Epithelial cell of esophagus (primary cell): ENCODE measurements around the gene ABHD16B.

Experiments
- DNase-seq: peaks from one replicate; pipeline ENCODE4 v3.0.0; 2010; ENCODE audit warnings: low read depth
- H3K4me3 ChIP-seq: 2 replicates; pipeline ENCODE4 v1.5.1; 2011; ENCODE audit warnings: mild to moderate bottlenecking, low read length, control low read depth
- TF ChIP-seq, protein P1 (sequence below): IDR thresholded peaks from 2 replicates; pipeline ENCODE4 v1.5.1; 2011; ENCODE audit warnings: low read depth, mild to moderate bottlenecking, low read length, control low read depth, inconsistent platforms; ENCODE audit not compliant: insufficient read depth; ENCODE audit errors: missing control alignments

ABHD16B gene

DNA sequence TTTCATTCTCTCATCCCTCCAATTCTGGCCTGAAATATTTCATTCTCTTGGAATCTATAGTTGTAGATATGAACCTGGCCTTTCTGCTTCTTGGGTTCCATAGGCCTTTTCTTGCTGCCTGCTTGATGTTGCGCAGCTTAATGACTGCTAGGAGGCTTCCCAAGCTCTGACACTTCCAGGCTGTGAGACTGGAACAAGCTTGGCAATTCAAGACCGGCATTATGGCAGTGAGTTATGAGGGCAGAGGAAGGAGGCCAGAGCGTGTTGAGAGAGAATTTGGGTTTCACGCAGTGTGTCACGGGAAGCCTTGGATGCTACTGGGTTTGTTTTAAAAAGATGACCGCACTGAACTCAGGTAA is 32.7 kb downstream of the ABHD16B start:
- peak overlapping the region; percentile 54 for H3K4me3 ChIP-seq
- no peak for DNase-seq
- TF ChIP-seq, protein P1, sequence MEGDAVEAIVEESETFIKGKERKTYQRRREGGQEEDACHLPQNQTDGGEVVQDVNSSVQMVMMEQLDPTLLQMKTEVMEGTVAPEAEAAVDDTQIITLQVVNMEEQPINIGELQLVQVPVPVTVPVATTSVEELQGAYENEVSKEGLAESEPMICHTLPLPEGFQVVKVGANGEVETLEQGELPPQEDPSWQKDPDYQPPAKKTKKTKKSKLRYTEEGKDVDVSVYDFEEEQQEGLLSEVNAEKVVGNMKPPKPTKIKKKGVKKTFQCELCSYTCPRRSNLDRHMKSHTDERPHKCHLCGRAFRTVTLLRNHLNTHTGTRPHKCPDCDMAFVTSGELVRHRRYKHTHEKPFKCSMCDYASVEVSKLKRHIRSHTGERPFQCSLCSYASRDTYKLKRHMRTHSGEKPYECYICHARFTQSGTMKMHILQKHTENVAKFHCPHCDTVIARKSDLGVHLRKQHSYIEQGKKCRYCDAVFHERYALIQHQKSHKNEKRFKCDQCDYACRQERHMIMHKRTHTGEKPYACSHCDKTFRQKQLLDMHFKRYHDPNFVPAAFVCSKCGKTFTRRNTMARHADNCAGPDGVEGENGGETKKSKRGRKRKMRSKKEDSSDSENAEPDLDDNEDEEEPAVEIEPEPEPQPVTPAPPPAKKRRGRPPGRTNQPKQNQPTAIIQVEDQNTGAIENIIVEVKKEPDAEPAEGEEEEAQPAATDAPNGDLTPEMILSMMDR: no peak

- TF ChIP-seq, protein P1: no peak
- peak within 1 kb of the TSS; percentile 54 for H3K4me3 ChIP-seq
- peak; percentile 91 for DNase-seq
These were observed 33.3 kb downstream of the ABHD16B start, which contains the start of gene DNAJC5 for GRCh38 chr20:63894358-63895201. DNAJC5 (plus strand) TSS chr20:63895126; CDS start chr20:63928346, 33,220 bp downstream.

- H3K4me3 ChIP-seq: peak overlapping the region; percentile 54
- DNase-seq: no peak
- TF ChIP-seq, protein P1: no peak
These were observed 34.1 kb downstream of the ABHD16B start for GRCh38 chr20:63895202-63895951.

DNA sequence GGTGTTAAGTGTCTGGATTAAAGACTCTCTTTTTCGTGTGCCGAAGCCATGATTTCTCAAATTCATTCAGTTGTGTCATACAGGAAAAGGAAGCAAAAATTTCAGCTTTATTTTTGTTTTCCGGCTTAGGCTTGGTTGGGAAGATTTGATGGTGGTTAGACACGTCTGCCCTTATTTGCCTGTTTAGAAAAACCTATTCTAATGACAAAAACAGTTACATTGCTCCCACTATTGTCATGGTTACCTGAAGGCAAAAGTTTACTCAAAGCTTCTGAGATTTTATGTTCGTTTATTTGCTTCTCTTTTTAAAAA is 34.6 kb downstream of the ABHD16B start:
- TF ChIP-seq, protein P1: no peak
- H3K4me3 ChIP-seq: peak overlapping the region; percentile 53
- DNase-seq: peak; percentile 78

DNA sequence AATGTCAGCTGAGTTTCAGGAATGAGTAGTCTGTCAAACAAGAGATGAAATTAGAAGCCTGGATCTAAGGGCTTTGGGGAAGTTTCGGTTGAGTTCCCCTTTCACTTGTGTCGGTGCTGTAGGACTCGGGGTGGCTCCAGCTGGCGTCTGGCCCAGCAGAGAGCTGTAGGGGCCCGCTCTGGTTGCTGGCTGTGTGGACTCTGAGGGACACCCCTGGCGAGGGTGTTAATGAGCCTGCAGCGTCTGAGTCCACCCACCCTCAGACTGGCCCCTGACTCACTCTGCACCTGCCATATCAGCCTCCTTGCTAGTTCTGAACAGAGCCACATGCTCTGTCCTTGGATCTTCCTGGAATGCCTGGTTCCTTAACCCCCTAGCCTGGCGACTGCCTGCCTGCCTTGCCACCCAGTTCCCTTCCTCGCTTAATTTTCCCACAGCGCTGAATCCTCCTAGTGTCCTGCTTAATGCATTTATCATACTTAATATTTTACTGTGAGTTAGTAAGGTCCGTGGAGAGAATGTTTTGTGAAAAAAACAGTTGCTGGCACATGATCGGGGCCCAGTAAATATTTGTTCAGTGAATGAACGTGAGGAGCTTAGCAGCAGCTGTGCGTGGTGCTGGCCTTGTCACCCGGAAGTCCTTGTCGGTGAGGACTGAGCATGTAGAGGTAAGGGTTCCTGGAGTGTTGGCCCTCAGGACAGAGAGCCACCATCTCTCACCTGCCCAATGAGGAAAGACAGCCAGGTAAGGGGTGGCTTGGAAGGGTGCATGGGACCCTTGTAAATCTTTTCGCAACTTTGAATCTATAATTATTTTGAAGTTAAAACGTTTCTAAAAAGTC is 35.2 kb downstream of the ABHD16B start:
- H3K4me3 ChIP-seq: peak overlapping the region; percentile 53
- TF ChIP-seq, protein P1: no peak
- DNase-seq: peak; percentile 44

DNA sequence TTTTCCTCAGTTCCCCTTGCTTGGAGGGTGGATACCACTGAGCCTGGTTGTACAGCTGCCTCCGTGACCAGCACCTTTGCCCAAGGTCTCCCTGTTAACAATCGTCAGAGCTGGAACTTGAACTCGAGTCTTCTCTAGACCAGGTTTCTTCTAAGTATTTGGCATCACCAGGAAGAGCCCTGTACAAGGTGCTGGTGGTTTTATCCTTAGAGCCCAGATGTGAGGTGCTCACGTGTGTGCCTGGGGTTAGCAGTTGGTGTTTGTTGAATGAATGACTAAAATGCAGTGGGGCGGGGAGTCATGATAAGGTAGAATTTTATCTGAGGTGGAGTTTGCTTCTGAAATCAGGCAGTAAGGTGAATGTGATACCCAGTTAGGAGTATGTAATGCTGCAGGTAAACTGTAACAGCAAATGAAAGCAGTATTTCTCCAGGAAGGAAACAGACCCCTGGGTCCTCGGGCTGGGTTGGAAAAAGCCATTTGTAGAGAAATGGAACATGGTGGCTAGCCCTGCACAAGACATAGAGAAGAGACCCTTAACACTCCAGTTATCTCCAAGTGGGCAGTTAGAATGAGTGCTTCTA is 36.8 kb downstream of the ABHD16B start:
- no peak for DNase-seq
- no peak overlapping the region for H3K4me3 ChIP-seq
- TF ChIP-seq, protein P1: no peak
